HG03280 (cell line): Measurements from ENCODE around the gene TSPAN5.

Source experiments
- ATAC-seq: cut with Tn5 transposase; IDR thresholded peaks from one replicate; pipeline ENCODE4 v1.9.1; 2021; ENCODE audit warnings: mild to moderate bottlenecking, moderate library complexity; ENCODE audit not compliant: unreplicated experiment

TSPAN5 gene

GRCh38 chr4:98522062-98522461, 136.3 kb downstream of the TSPAN5 start:
- no peak for ATAC-seq

- no peak for ATAC-seq
These were observed 136.9 kb downstream of the TSPAN5 start for GRCh38 chr4:98521486-98521885.

GRCh38 chr4:98519268-98519977, 139.0 kb downstream of the TSPAN5 start:
- ATAC-seq: no peak

GRCh38 chr4:98518559-98519267, 139.7 kb downstream of the TSPAN5 start:
- peak; percentile 90 for ATAC-seq

- ATAC-seq: no peak
These were observed 141.0 kb downstream of the TSPAN5 start for GRCh38 chr4:98517218-98518021.

- no peak for ATAC-seq
These were observed 141.8 kb downstream of the TSPAN5 start for GRCh38 chr4:98516441-98517217.

GRCh38 chr4:98516042-98516440, 142.4 kb downstream of the TSPAN5 start:
- ATAC-seq: no peak

- ATAC-seq: no peak
These were observed 143.0 kb downstream of the TSPAN5 start for GRCh38 chr4:98515470-98515809.

GRCh38 chr4:98514741-98515469, 143.5 kb downstream of the TSPAN5 start:
- ATAC-seq: no peak

- ATAC-seq: no peak
These were observed 145.5 kb downstream of the TSPAN5 start for GRCh38 chr4:98512918-98513317.

GRCh38 chr4:98510757-98511517, 147.5 kb downstream of the TSPAN5 start:
- ATAC-seq: no peak

GRCh38 chr4:98510340-98510739, 148.1 kb downstream of the TSPAN5 start:
- ATAC-seq: no peak

GRCh38 chr4:98509721-98510120, 148.7 kb downstream of the TSPAN5 start:
- ATAC-seq: no peak

GRCh38 chr4:98508829-98509598, 149.4 kb downstream of the TSPAN5 start:
- no peak for ATAC-seq

- no peak for ATAC-seq
These were observed 150.2 kb downstream of the TSPAN5 start for GRCh38 chr4:98508248-98508647.

GRCh38 chr4:98507299-98507698, 151.1 kb downstream of the TSPAN5 start:
- ATAC-seq: no peak

GRCh38 chr4:98506462-98507132, 151.8 kb downstream of the TSPAN5 start:
- no peak for ATAC-seq

- no peak for ATAC-seq
These were observed 152.4 kb downstream of the TSPAN5 start for GRCh38 chr4:98505992-98506391.
